GM19023 (cell line): ENCODE results near the gene GAPT.
A peak's percentile ranks its signal among the peaks of the same experiment; 100 is the strongest.

ENCODE experiments used
- ATAC-seq: cut with Tn5 transposase; IDR thresholded peaks from one replicate; pipeline ENCODE4 v1.9.1; 2021; ENCODE audit warnings: mild to moderate bottlenecking, moderate library complexity; ENCODE audit not compliant: unreplicated experiment

The GAPT gene

DNA sequence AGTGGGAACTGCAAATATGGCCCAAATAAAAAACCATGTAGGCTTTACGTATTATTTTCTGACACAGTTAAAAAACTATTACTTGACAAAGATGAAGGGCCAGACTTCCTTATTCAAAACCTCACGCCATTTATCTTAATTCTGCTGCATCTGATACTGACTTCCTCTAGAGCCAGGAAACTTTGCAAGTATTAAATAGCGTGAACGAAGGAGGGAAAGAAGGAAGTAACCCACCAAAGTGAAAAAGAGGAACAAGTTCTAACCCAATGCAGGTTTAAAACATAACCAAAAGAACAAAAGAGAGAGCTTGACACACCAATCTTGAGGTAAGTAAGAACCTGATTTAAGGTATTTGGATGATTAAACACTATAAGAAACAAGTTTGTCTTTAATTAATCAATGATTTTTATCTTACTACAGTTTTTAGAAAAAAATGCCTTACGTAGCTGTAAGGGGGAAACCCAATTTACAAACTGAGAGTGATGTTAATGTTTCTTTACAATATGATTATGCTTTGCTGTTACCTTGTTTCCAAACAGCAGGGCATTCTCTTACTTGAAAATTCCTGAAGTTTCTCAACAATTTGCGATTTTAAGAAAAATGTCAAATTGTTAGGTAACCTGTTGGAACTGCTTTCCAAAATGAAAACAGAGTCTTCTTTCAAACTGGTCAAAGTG is at the start of gene GAPT:
Gene GAPT, plus strand, starts transcription at position 220 of the 677 bp plus-strand sequence. CDS start 3,102 bp downstream, outside the sequence.
- ATAC-seq, result peak; percentile 82

DNA sequence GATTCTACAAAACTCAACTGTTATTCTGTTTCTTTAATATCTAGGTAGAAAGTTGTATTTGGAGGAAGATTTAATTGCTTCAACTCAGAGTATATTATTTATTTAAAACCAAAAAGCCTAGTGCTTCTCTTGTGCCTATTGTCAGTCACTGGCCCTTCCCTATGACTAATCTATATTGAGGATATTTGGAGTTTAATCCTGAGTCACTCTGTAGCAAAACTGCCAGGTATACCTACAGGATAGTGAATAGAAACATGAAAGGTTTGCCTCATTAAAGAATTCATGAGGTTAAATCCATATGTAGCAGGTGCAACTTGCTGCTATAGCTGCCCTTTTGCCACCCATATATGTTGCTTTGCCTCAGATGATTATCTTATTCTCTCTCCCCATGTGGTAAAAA is 46.4 kb upstream of the GAPT start:
- no peak for ATAC-seq

DNA sequence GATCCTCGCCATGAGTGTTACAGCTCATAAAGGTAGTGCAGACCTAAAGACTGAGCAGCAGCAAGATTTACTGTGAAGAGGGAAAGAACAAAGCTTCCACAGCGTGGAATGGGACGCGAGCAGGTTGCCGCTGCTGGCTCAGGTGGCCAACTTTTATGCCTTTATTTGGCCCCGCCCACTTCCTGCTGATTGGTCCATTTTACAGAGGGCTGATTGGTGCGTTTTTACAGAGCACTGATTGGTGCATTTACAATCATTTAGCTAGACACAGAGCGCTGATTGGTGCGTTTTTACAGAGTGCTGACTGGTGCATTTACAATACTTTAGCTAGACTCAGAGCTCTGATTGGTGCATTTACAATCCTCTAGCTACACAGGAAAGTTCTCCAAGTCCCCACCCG is 45.2 kb upstream of the GAPT start:
- ATAC-seq, result no peak

DNA sequence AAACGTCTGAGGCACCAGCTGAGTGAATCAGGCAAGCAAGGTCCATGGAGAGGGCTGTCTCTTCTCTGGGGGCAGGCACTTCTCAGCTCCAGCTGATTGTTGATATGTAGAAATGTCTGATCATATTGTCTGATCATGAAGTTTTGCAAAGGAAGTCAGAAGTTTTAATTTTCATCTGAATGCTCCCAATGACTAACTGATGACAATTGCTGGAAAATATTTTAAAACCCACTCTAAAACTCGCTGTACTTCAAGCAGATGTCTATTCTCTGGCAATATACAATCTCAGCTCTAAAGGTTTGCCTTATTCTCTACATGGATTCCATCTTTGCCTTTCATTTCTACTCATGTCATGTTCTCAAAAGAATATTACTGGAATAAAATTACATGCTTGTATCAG is 44.0 kb upstream of the GAPT start:
- ATAC-seq, result no peak

DNA sequence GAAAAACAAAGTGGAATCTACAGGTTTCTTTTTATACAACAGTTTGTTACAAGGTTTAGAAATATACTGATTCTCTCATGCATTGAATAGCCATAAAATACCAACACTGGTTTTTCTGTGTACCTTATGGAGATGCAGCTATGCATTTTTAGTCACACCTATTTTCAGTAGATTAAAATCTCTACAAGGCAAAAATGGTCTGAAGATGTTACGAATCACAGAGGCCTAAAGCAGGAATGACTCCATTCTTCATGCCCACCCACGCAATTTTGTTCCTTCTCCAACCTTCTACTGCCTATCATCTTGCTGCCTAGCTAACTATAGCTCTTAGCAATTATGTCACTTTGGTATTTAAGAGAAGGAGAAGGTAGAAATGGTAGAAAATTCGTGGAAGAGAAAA is 41.2 kb upstream of the GAPT start:
- ATAC-seq, result no peak

DNA sequence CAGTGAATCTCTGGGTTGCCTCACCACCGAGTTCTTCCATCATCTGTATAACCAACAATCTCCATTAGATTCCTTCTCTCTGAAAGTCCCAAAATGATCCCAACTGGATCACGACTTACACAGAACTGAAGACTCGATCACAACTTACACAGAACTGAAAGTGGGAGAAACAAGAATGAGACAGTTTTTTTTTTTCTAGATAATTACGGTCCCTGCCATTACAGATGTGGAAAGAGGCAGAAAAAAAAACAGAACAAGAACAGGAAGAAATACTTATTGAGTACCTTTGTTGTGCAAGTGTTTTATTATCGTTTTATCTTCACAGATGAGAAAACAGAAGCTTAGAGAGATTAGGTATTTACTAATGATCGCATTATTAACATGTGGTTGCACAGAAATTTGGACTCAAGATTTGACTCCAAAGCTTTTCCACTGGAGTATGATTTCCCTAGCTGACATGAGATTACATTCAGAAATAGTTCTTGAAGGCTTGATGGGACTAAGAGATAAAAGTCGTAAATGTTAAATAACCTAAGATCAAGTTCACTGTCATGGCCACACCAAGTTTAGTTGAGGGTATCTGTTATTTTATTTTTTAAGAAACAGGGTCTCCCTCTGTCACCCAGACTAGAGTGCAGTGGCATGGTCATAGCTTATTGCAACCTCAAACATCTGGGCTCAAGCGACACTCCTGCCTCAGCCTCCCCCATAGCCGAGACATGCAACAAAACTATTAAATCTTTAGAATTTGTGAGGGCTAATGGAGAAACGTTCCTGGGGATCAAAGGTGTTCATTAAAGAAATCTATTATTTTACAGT is 40.2 kb upstream of the GAPT start:
- no peak for ATAC-seq

DNA sequence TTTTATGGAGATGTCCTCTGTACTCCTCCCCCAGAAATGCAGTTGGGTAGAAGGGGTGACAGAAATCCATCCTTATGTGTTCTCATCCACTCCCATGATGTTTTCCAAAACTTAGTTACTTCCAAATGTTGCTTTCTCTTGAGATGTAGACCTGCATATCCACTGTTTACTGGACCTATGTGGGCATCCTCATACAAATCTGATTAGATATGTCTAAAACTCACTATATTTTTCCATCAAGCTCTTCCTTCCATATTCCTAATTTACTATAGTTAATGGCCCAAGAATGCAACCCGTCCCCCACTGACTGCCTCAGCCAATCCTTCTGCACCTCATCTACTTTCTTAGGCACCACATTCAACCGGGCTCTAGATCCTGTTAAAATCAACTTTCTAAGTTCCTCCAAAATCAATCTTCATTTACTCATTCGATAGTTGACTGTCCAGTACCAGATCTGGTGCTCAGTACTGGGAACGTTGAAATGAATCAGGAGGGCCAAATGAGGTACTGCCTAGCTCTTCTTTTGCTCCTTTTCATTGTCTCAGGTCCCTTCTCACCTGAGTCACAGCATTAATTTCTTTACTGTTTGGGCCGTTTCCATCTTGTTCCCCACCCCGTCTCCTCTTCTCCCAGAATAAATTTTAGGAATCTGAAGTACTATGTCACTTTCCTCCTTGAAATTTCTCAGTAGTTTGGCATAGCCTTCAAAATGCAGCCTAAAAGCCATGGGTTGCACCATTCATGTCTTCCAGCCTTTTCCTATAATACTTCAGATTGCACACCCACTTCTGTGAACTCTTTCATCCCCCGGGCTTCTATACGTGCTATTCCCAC is 39.3 kb upstream of the GAPT start:
- no peak for ATAC-seq

DNA sequence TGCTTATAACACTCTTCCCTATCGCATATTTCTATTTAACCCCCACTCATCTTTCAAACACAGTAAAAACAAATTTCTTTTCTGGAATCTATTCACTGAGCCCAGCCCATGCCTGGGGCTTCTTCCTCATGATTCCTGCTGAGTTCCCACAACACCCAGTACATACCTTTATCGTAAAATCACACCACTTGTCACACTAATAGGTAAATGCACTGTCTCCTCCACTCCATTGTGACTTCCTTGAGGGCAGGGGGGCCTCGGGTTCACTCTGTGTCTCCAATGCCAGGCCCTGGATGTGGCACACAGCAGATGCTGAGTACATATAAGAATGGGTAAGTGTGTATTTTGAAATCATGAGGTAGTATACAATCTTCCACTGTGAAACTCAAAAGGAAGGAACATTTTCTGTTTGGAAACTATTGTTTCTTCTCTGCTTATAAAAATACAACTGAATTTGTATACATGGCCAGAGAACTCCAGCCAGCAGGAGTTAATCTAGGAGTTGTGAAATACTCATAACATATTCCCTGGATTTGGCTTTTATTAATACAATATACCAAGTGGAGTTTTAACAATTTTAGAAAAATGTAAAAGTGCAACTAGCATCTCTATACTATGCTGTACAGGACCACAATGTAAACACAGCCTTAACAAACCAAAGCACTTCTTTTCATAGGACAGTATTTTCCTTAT is 38.5 kb upstream of the GAPT start:
- ATAC-seq, result no peak

DNA sequence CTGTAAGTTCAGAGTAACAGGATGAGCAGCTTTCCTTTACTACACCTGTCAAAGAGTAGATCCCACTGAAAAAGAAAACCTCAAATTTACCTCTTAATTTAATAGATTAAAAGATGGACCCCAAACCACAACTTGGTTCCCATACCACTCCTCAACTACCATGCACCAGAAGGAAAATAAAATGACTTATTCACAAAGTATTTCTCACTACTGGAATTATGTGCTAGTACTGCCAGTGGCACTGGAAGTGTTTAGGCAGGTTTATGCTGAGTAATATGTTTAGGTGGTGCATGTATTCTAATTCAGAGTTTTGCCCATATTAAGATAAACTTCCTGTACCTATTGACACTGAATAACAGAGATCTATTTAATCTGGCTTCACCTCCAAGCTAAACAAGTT is 37.9 kb upstream of the GAPT start:
- ATAC-seq, result no peak

DNA sequence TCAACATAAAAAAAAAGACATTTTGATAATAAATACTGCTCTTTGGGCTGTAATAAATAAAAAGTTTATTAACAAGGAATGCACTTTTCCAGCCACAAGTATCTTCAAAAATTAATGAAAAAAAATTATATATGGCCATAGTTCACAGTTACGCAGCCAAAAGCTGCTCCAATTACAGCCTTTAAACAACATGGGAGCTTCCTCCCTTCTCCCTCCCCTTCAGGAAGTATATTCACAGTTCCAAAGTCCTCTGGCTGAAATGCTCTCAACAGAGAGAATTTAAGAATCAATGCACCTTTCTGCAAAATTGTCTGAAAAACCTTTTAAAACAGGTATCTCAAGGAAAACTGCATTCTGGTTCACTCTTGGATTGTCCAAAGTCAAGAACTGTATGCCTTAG is 37.2 kb upstream of the GAPT start:
- no peak for ATAC-seq

DNA sequence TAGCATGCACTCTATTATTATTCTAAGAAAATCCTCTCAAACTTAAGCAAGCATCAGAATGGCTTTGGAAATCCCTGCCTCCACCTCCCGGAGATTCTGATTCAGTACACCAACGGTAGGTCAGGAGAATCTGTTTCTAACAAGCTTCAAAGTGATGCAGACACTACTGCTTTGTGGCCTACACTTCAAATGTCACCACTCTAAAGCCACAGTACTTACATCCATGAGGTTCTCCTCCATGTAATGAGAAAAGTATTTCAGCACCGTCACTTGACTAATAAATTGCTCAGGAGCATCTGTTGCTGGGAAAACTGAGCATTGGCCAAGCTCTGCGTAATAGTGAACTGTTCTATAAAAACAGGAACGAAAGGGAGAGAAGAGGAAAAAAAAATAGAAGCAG is 36.2 kb upstream of the GAPT start:
- ATAC-seq, result no peak

DNA sequence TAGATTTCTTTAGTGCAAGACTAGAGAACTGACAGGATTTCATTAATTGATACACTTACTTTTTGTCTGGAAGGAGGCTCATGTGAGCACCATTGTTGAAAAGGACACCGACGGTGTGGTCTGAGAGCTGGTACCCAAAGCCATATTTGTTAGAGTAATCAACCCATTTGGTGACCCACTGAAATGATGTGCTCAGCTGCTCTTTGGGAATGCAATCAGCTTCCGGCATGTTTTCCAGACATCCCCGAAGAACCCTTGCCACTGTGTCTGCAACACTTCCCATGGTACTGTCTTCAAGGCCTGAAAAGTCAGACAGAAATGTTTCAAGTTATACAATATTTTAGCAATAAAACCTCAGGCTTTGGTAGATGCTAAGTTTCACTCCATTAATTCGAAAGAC is 35.8 kb upstream of the GAPT start:
- no peak for ATAC-seq

DNA sequence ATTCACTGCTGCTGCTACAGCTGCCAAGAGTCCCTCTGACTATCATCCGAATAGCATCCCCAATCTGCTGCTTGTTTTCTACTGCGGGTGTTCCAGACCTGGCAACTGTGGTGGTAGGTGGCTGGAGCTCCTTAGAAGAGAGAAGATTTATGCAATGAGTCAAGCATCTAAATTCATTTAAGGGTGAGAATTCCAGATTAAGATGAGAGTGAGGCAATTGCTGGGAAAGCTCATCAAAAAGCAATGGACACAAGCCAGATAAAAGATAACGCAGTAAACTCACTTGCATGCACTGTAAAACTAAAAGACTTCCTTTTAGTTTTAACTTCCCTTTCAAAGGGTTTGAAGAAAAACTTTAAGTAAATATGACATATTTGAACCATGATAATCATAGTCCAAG is 35.2 kb upstream of the GAPT start:
- ATAC-seq, result no peak

DNA sequence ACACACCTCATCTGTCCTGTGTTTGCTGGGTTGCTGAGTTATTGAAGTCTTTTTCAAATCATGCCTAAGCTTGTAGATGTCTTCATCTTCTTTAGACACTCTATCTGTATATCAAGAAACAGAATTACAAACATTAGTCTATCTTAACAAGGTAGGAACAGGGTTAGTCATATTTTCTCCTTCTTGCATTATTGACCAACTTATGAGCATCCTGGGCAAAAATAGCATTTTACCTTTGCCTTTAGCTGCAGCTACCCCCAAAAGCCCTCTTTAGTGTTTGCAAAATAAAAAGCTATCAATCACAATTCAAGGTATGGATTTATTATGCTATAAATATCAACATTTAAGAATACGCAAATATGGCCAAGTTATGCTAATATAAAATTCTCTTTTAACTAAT is 34.7 kb upstream of the GAPT start:
- no peak for ATAC-seq

DNA sequence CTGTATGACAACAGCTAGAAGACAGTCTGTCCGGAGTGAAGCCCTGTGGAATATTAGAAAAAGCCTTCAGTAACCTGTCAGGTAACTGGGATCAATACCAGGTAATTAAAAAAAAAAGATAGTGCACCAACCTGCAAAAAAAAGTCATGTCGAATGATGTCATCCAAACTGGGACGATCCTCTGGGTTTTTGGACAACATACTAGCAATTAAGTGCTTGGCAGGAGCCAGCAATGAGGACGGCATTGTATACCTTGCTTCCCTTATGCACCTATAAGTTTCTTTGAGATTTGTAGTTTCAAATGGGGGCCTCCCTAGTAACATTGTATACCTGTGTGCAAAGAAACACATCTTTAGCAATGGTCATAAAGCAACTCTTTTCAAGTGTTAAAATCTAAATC is 34.2 kb upstream of the GAPT start:
- ATAC-seq, result no peak

DNA sequence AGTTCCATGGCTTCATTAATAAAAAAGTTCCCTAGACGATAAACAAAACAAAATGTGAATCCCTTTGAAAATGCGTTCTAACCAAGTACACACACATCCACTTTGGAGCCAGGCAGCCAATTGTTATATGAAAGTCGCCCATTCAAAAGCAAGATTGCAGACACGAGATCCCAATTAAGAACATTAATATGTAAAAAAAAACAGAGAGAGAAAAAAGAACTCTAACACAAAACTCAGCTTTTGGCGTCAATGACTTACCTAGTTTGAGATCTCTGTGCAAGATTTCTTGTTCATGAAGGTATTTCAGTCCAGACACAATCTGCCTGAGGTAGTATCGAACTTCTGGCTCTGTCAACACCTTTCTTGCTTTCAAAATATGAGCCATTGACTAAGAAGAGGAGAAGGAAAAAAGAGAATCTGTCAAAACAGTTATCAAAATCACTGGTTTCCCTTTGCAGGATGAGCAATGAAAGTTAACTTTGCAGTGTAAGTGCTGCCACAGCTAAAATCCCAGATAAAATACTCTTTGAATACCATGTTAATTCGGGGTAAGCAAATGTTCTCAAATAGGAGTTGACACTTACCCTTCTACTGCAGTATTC is 33.0 kb upstream of the GAPT start:
- ATAC-seq, result no peak

DNA sequence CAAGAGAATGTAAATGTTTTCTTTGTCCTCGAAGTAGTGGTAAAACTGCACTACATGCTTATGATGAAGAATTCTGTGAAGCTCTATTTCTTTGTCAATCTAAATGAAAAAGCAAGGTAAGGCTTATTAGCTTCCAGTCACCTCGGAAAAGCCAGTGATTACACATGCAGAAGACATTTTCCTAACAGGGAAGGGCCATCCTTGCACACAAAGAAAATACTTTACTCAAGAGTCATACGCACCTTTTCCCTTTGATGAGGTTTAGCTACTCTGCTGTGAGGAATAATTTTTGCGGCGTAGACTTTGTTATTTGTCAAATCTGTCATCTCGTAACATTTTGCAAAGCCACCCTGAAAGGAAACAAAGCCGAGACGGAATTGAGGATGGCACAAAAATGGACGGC is 32.5 kb upstream of the GAPT start:
- no peak for ATAC-seq

DNA sequence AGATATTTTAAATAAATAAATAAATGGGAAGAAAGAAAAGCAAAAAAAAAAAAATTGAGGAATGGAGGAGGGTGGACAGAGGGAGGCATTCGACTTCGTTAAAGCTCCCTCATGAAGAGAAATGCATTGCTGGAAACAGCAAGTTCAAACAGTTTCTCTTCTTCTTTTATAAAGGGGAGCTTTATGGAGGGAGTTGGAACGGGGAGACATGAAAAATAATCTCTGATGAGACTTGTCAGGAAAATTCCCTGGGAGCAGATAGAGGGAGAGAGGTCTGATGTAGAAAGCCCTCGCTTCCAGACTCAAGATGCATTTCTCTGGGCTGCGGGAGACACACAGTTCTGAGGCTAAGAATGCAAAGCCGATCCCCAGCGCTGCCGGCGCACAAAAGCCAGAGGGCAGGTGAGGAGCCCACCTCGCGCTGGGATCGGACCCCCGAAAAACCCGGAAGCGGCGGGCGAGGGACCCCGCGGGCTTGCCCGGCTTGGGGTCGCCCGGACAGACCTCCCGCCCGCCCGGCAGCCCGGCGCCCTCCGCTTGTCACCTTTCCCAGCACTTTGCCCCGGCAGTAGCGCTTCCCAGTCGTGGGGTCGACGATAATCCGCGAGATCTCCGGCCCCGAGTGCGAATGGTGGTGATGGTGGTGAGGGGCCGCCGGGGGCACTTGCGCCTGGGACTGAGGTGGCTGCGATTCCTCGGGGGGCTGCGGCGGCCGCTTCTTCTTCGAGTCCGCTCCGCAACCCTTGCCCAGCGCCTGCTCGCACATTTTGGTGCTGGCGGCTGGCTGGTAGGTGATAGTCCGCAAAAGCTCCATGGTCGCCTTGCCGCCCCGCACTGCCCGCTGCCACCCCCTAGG is 31.9 kb upstream of the GAPT start:
- ATAC-seq, result peak; percentile 3

DNA sequence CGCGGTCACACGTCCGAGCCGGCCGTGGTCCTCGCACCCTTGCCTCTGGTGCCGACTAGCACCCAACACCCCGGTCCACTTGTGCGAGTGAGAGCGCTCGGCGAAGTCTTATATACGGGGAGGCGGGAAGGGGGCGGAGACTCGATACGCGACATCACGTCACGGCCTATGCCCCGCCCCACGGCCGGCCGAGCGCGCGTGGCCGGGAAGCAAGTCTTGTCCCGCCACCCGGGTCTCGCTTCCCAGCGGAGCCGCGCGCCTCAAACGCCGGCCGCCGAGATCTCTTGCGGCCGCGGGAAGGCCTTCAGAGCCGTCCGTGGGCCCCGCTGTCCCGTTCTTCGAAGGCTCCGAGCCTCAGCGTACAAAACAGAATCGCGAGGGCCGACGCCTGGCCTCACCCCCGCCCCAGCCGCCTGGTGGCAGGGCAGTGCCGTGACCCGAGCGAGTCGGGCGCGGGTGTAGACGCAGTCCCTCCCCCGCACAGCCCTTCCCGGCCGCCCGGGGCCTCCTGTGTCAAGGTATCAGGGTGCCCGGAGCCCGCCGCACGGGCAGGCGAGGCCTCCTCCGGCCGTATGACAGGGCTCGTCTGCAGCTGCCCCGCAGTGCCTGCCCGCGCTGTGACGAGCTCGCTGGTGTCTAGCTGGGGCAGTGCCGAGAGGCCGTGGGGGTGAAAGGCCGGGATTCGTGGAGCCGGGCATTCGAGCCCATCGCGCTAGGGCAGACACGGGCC is 31.1 kb upstream of the GAPT start, which contains the start of gene PLK2:
Gene PLK2, minus strand, starts transcription at position 85 of the 730 bp plus-strand sequence. CDS start 127 bp downstream, outside the sequence.
- ATAC-seq, result peak; percentile 78
